ENCODE results near the gene ZNF182.
"Not testable (repeated sequence)": the region's sequence is repeated elsewhere in the genome, so short reads cannot be mapped to it uniquely, and the experiment has no call there.

Gene ZNF182

GRCh38 chrX:48003758-48004457 lies at the start of gene ZNF182:
Gene ZNF182, minus strand, starts transcription at chrX:48003989. Its CDS starts 1,380 bp downstream, at chrX:48002609.
- TF ChIP-seq CTCF (IDR thresholded peaks at IDR 0.05): no peak
- H3K27ac ChIP-seq: peak within 1 kb of the TSS; percentile 72 to 83
- peak; percentile 92 for DNase-seq (ENCODE audit: low spot score)
- H3K4me3 ChIP-seq: peak within 1 kb of the TSS; percentile 78

GRCh38 chrX:48046846-48047245 lies 43.1 kb upstream of the ZNF182 start:
- DNase-seq (ENCODE audit: low spot score): no peak
- H3K27ac ChIP-seq: no peak overlapping the region
- no peak for TF ChIP-seq CTCF (IDR thresholded peaks at IDR 0.05)
- H3K4me3 ChIP-seq: no peak overlapping the region

- TF ChIP-seq CTCF (IDR thresholded peaks at IDR 0.05): no peak
- Histone ChIP-seq H3K27ac (peak overlapping the region in 1 of 2 donors; percentile 31), H3K4me3 (no peak overlapping the region)
- DNase-seq (ENCODE audit: low spot score): no peak
Measured at GRCh38 chrX:48045410-48046311, 41.9 kb upstream of the ZNF182 start.

- no peak overlapping the region for H3K27ac ChIP-seq
- no peak overlapping the region for H3K4me3 ChIP-seq
- no peak for TF ChIP-seq CTCF (IDR thresholded peaks at IDR 0.05)
- no peak for DNase-seq (ENCODE audit: low spot score)
Measured at GRCh38 chrX:48043056-48043455, 39.3 kb upstream of the ZNF182 start.

- peak; percentile 17 for DNase-seq (ENCODE audit: low spot score)
- Histone ChIP-seq H3K27ac (no peak overlapping the region), H3K4me3 (no peak overlapping the region)
- TF ChIP-seq CTCF (IDR thresholded peaks at IDR 0.05): no peak
Measured at GRCh38 chrX:48035891-48036290, 32.1 kb upstream of the ZNF182 start.

- peak; percentile 45 for DNase-seq (ENCODE audit: low spot score)
- not testable (repeated sequence) for H3K4me3 ChIP-seq, H3K27ac ChIP-seq
Measured at GRCh38 chrX:48030641-48031173, 26.9 kb upstream of the ZNF182 start.

- H3K4me3 ChIP-seq: no peak overlapping the region
- TF ChIP-seq CTCF (IDR thresholded peaks at IDR 0.05): no peak
- no peak for DNase-seq (ENCODE audit: low spot score)
- H3K27ac ChIP-seq: no peak overlapping the region
Measured at GRCh38 chrX:48030237-48030636, 26.4 kb upstream of the ZNF182 start.

All from coronary artery (tissue), 2 donors.